GM21619 (cell line): ENCODE results near the gene SLC27A2.

Source experiments
- ATAC-seq: cut with Tn5 transposase; IDR thresholded peaks from one replicate; pipeline ENCODE4 v1.9.1; 2021; ENCODE audit not compliant: unreplicated experiment

The SLC27A2 gene

DNA sequence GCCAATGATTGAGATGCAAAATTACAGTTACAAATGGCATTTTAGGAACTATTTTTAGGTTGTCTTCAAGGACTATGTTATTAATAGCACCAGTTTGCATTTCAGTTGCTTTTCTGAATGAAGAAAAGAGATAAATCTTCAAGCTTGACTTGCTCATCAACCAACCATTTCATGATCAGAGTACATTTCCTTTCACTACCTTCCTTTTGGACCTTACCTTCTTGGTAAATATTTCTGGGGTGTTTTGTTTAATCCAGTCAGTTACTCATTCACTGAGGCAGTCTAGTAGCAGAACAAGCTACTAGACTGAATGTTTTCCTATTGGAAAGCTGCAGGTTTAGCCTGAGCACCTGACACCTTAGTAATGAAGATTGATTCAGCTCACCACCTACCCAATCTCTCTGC is 8.2 kb downstream of the SLC27A2 start:
- peak; percentile 74 for ATAC-seq

- ATAC-seq, result peak; percentile 54
Measured at GRCh38 chr15:50190723-50191122, 8.7 kb downstream of the SLC27A2 start.

DNA sequence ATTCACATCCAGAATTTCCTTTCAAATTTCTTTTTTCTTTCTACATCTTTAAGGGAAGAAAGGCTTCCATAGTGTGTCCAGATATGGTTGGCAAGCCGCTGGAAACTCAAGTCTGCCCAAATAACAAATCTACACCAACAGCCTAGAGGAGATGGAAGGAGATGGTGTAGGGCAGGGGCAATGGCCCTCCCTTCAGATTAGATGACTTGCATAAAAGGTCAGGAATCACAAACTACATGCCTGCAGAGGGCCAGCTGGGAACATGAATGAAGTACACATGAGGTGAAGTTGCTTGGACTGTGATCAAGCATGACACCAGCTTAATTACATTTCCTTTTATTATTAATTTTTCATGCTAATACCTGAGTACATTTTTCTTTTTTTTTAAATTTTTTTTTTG is 10.2 kb downstream of the SLC27A2 start:
- ATAC-seq, result no peak

DNA sequence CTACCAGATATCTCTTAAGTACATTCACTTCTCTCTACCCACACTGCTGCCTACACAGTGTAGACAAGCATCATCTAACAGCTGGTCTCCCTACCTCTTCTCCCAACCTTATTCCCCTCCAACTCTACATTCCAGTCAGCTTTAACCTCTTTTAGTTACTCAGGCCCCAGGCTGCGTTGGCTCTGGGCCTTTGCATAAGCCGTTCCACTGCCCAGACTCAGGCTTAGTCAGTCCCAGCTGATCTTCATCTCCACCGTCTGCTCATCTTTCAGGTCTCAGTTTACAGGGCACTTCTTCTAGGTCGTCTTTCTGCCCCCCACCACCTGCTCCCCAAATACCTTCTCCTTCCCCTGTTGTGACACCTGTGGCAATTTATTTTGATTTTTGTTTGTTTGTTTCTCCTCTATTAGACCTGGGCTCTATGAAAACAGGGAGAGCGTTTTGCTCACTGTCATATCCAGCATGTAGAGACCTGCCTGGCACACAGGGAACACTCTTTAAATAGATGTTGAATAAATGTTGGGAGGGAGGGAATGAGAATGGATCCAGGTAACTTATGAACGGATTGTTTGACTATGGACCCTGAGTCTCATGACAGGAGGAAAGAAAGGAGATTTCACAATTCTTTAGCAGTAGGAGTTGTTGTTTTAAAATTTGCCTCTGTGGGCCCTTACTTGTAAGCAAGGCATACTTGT is 11.1 kb downstream of the SLC27A2 start:
- no peak for ATAC-seq

- ATAC-seq, result no peak
Measured at GRCh38 chr15:50202003-50202402, 20.0 kb downstream of the SLC27A2 start.

DNA sequence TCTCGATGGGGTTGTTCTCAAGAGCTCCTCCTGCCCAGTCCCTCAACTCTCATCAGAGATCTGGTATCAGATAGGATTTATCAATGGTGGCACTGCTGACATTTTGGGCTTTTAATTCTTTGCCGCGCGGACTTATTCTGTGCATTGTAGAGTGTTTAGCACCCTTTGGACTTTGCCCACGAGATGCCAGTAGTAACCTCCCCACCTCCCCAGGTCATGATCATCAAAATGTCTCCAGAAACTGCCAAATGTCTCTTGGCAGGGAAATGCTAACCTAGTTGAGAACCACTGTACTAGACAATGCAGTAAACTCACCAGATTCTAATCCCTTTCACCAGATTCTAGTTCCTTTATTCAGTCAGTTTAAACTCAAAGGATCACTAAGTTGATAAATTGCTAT is 24.0 kb downstream of the SLC27A2 start:
- ATAC-seq, result no peak

DNA sequence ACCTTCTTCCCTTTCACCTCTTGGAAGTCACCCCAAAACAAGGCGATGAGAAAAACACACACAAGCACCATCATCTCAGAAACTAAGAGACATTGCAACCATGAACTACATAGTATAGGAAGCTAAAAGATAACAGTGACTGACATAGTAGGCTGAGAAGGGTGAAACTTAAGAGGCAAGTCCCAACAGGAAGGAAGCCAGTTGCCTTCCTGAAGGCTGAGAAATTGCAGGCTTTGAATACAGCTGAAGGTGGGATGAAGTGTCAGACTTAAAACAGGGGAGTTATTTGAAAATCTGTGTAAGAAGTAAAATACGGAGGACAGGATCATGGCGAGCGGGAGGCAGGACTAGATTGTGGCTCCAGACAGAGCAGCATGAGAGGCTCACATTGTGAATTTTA is 27.8 kb downstream of the SLC27A2 start:
- ATAC-seq, result no peak

DNA sequence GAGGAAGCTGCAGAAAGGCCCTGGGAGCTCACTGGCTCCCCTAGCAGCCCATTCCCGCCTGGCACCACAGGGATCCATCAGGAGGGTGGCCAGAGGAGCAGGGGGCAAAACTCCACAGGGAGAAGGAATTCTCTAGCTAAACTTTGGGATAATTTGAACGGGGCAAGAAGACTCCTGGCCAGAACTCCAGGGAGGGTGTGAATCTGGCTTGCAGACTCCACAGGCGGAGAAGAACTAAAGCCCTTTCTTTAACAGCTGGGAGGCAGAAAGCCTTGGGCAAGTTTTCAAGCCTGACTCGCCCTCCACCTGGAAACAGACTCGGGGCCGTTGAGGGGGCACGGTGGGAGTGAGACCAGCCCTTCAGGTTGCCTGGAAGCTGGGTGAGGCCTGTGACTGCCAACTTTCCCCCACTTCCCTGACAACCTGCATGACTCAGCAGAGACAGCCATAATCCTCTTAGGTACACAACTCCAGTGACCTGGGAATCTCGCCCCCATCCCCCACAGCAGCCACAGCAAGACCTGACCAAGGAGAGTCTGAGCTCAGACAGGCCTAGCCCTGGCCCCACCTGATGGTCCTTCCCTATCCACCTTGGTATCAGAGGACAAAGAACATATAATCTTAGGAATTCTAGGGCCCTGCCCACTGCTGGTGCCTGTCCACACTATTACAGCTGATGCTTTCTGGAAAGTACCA is 28.6 kb downstream of the SLC27A2 start:
- no peak for ATAC-seq

GRCh38 chr15:50218291-50218690 is 36.3 kb downstream of the SLC27A2 start:
- no peak for ATAC-seq

DNA sequence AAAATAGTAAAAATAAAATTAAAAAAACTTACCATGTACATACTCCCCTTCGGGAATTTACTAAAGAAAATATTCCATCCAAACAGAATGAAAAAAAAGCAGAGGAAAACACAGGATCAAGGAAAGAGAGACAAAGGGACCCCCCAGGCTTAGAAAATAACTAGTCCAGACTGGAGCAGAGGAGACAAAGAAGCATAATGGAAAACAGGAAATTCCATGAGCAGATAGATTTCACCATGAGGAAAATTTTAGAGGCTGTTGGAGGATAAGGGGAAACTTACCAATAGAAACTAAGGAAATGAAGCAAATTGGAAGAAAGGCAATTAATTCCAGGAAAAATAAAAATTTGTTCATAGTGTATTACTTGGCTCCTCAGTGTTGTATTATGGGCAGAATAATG is 36.7 kb downstream of the SLC27A2 start:
- no peak for ATAC-seq

DNA sequence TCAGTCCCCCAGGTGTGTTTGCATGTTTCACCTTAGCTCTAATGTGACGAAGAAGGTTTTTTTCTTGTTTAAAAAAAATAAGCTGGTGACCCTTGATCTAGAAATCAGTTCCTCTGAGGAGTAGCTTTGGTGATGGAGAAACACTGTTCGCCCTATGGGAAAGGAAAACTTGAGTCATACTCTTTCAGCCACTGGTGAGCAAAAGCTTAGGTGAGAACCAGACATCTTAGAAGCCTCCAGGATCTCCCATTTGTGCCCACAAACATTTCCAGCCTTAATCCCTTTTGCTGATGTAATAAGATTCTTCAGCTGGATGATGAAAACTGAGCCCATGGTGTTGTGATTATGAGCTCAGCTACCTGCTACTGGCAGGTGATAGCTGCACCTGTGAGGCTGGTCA is 37.8 kb downstream of the SLC27A2 start:
- ATAC-seq, result no peak

GRCh38 chr15:50222181-50222580 is 40.2 kb downstream of the SLC27A2 start:
- ATAC-seq, result no peak

- no peak for ATAC-seq
Measured at GRCh38 chr15:50224606-50225005, 42.6 kb downstream of the SLC27A2 start.

- no peak for ATAC-seq
Measured at GRCh38 chr15:50225057-50225456, 43.1 kb downstream of the SLC27A2 start.

DNA sequence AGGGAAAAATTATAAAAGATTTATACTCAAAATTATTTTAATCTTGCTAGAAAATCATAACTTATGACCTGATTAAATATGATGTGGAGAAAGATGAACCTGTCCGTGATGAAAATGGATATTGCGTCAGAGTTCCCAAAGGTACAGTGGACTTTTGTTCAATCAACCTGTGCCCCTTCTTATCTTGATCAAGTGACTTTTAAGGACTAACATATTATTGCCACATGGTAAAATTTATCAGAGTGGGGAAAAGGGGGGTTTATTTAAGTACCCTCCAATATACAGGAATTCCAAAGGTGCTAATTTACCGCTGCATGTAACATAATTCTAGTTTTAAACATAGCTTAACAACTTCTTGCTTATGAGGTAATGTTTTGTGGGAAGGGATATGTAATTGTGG is 43.9 kb downstream of the SLC27A2 start:
- no peak for ATAC-seq

DNA sequence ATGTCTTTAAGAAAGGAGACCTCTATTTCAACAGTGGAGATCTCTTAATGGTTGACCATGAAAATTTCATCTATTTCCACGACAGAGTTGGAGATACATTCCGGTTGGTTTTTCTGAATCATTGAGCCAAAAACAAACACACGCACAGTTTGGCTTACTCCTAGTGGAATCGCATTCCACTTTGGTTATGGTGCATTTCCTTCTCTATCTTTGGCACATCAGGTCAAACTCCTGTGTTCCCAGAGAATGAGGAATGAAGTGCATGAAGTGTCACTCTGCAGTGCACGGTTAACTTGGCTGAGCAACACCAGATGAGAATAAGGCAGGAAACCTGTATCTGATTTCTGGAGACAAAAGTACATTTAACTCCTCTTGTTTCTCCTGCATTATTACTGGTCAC is 45.1 kb downstream of the SLC27A2 start:
- no peak for ATAC-seq

DNA sequence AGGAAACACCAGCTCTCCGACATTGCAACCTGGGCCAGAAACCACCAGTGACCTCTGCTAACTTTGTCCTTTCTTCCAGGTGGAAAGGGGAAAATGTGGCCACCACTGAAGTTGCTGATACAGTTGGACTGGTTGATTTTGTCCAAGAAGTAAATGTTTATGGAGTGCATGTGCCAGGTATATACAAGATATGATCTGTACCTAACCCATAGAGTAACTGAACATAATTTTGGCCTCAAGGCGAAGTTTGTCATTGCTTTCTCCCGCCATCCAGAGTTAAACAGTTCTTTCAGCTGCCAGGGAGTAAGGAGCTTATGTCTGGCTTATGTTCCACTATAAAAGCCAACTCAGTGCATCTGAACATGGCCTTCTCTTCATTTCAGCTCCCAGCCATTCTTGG is 46.9 kb downstream of the SLC27A2 start:
- ATAC-seq, result no peak

DNA sequence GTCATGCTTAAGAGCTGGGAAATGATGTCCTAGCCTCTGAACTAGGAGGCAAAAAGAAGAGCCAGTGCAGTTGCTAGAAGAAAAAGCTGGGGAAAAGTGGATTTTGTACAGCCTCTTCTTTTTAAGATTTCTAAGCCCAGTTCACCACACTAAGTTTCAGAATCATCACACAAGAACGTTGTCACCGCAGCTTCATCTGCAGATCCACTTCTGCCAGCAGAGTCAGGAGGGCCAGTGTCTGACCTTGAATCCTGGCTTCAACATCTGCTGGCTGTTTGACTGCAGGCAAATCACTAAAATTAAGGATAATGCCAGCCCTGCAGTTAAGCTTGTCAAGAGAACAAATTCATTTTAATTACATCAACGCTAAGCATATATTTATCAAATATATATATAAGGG is 47.3 kb downstream of the SLC27A2 start:
- ATAC-seq, result no peak

DNA sequence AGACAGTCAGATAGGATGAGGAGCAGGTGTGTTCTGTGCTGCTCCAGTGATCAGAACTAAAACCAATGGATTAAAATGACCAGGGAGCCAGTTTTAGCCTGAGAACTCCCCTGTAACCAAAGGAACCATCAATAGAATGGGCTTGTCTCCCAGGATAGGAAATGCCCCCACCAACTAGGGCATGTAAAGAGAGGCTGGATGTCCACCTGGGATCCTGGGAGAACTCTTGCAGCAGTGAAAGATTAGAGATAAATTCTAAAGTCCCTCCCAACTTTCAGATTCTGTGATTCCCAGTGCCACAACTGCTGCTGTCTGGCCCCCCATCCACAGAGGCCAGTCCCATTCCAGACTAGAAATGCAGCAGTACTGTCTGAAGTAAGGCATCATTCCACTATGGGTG is 49.8 kb downstream of the SLC27A2 start:
- ATAC-seq, result no peak

DNA sequence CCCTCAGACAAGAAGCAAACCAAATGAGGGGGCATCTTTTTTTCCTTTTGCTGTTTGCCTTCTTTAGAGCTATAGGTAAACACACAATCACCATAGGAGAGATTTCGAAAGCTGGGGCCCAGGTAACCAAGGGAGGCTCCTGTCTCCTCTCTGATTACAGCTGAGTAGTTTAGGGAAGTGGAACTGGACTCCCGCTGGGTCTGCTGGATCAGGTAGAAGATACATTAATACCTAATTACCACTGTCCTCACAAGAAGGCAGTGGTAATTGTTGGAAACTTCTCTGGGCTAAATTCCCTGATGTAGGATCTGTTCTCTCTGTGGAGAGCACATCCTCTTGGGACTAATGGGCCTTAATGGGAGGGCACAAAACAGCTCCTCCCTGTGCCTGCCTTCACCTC is 50.8 kb downstream of the SLC27A2 start:
- no peak for ATAC-seq

GRCh38 chr15:50233192-50233736 is 51.3 kb downstream of the SLC27A2 start:
- ATAC-seq, result no peak

DNA sequence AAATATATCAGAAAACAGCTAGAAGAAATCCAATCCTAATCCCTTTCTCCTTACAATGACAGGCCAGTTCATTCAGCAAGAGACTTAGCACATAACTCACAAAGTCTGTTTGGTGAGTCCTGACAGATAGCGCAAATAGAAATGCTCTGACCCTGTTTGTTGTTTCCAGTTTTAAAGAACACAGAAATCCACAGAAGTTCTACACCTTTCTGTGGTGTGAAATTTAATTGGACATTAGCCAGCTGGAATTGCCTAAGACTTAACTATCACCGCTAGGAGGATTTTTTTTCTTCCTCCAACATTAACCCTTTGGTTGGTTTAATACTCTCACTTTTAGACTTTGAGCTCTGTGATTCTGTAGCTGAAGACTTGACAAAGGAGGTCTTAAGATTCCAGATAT is 52.8 kb downstream of the SLC27A2 start:
- no peak for ATAC-seq

- no peak for ATAC-seq
Measured at GRCh38 chr15:50235794-50236193, 53.8 kb downstream of the SLC27A2 start.
